CD14-positive monocyte (primary cell): ENCODE measurements around the gene MPRIP. TPM values are rescaled to one million over a fixed set of nuclear protein-coding genes. Genes with fewer than 3 reads are reported as not detected.
A peak's percentile ranks its signal among the peaks of the same experiment; 100 is the strongest.

Source experiments
- DNase-seq, 3 donors: peaks; one replicate each; pipeline ENCODE4 v3.0.0-alpha.2; 2011 to 2022
- H2AFZ ChIP-seq: 2 replicates; pipeline ENCODE4 v1.6.0; 2012; ENCODE audit warnings: mild to moderate bottlenecking, low read depth, low read length, inconsistent platforms; ENCODE audit not compliant: insufficient read depth, poor library complexity, severe bottlenecking
- H3K27ac ChIP-seq, 2 donors: 1 replicate in 1 of 2; 2 replicates in 1 of 2; pipeline ENCODE4 v1.5.1; 2012 to 2013; ENCODE audit warnings: low read length in 2 of 2, control low read depth in 1 of 2, inconsistent platforms in 1 of 2, low read depth in 1 of 2, mild to moderate bottlenecking in 1 of 2
- H3K27me3 ChIP-seq, 2 donors: one replicate each; pipeline versions ENCODE4 v1.6.0 to v1.6.1; 2011 to 2013; ENCODE audit warnings: low read length in 2 of 2; ENCODE audit not compliant: control insufficient read depth in 2 of 2, insufficient read depth in 2 of 2
- H3K36me3 ChIP-seq, 2 donors: replicated peaks in 1 of 2; 1 replicate in 1 of 2; 2 replicates in 1 of 2; pipeline versions ENCODE4 v1.5.1 to v1.6.1; 2012 to 2013; ENCODE audit warnings: low read length in 2 of 2, control low read depth in 1 of 2, inconsistent platforms in 1 of 2, mild to moderate bottlenecking in 1 of 2; ENCODE audit not compliant: insufficient read depth in 2 of 2, control insufficient read depth in 1 of 2
- H3K4me1 ChIP-seq, 2 donors: 1 replicate in 1 of 2; 2 replicates in 1 of 2; pipeline versions ENCODE4 v1.5.1 to v1.6.1; 2012 to 2013; ENCODE audit warnings: low read length in 2 of 2, control low read depth in 1 of 2, inconsistent platforms in 1 of 2, mild to moderate bottlenecking in 1 of 2, moderate library complexity in 1 of 2; ENCODE audit not compliant: insufficient read depth in 2 of 2, control insufficient read depth in 1 of 2
- H3K4me2 ChIP-seq: replicated peaks from 2 replicates; pipeline ENCODE3; 2012; ENCODE audit warnings: low read length, moderate library complexity, mild to moderate bottlenecking; ENCODE audit not compliant: poor library complexity, severe bottlenecking; ENCODE audit errors: extremely low read depth
- H3K4me3 ChIP-seq, 3 experiments: fragments of 200-600 bp in 1 of 3; sonication (generic) in 1 of 3; replicated peaks in 1 of 3; 1 replicate in 2 of 3; 2 replicates in 1 of 3; pipeline ENCODE4 v1.5.1; 2011 to 2013; ENCODE audit warnings: low read length in 3 of 3, mild to moderate bottlenecking in 3 of 3, control low read depth in 2 of 3, low read depth in 2 of 3, inconsistent platforms in 1 of 3, moderate library complexity in 1 of 3
- H3K79me2 ChIP-seq: 2 replicates; pipeline ENCODE4 v1.6.0; 2012; ENCODE audit warnings: mild to moderate bottlenecking, control low read depth, inconsistent platforms, low read length, moderate library complexity; ENCODE audit not compliant: insufficient read depth
- H3K9ac ChIP-seq: 2 replicates; pipeline ENCODE4 v1.6.0; 2017; ENCODE audit warnings: low read length, mild to moderate bottlenecking; ENCODE audit not compliant: insufficient read depth, poor library complexity, severe bottlenecking
- H3K9me3 ChIP-seq, 2 donors: replicated peaks in 1 of 2; 1 replicate in 1 of 2; 2 replicates in 1 of 2; pipeline versions ENCODE4 v1.5.1 to v1.6.1; 2012 to 2013; ENCODE audit warnings: low read length in 2 of 2, control low read depth in 1 of 2; ENCODE audit not compliant: control insufficient read depth in 1 of 2, insufficient read depth in 1 of 2
- H4K20me1 ChIP-seq: 2 replicates; pipeline ENCODE4 v1.6.0; 2012; ENCODE audit warnings: mild to moderate bottlenecking, low read length, control low read depth, moderate library complexity; ENCODE audit not compliant: insufficient read depth
- H3K27ac Mint-ChIP-seq, 7 donors: one replicate each; pipeline ENCODE4 v1.8.0; 2020; ENCODE audit warnings: mild to moderate bottlenecking in 7 of 7, mixed read lengths in 7 of 7, moderate library complexity in 6 of 7, inconsistent platforms in 2 of 7
- H3K27me3 Mint-ChIP-seq, 3 donors: one replicate each; pipeline ENCODE4 v1.8.0; 2021 to 2022; ENCODE audit warnings: low read depth in 3 of 3, mild to moderate bottlenecking in 3 of 3, mixed read lengths in 3 of 3, moderate library complexity in 3 of 3, inconsistent platforms in 1 of 3
- H3K36me3 Mint-ChIP-seq, 2 donors: one replicate each; pipeline ENCODE4 v1.8.0; 2020; ENCODE audit warnings: mixed read lengths in 2 of 2, inconsistent platforms in 1 of 2, mild to moderate bottlenecking in 1 of 2
- H3K4me1 Mint-ChIP-seq: one replicate; pipeline ENCODE4 v1.8.0; 2020; ENCODE audit warnings: mild to moderate bottlenecking, mixed read lengths
- H3K4me3 Mint-ChIP-seq, 2 donors: one replicate each; pipeline ENCODE4 v1.8.0; 2020; ENCODE audit warnings: mild to moderate bottlenecking in 2 of 2, mixed read lengths in 2 of 2, moderate library complexity in 1 of 2
- H3K9me3 Mint-ChIP-seq, 7 donors: one replicate each; pipeline ENCODE4 v1.8.0; 2020 to 2022; ENCODE audit warnings: mixed read lengths in 7 of 7, mild to moderate bottlenecking in 6 of 7, moderate library complexity in 6 of 7, inconsistent platforms in 2 of 7
- CTCF ChIP-seq: fragments of 200-600 bp; IDR thresholded peaks from one replicate; pipeline ENCODE4 v1.8.0; 2022; ENCODE audit warnings: antibody characterized with exemption, mild to moderate bottlenecking
- WGBS: methylation state at CpG from one replicate; pipeline ENCODE4 v1.1.5; 2013; ENCODE audit warnings: missing lambda C conversion rate; ENCODE audit not compliant: insufficient coverage; 5-methylcytosine and 5-hydroxymethylcytosine counted together
- intact Hi-C, 2 donors: fragments of 100-400 bp; cut with micrococcal nuclease; formaldehyde crosslinking; loops; one replicate each; pipeline versions ENCODE4 v1.15.0 to v1.15.1; 2023
- polyA plus RNA-seq, 3 donors: library from polyadenylated mRNA; depleted of rRNA in 1 of 3; unstranded in 2 of 3; stranded (reverse) in 1 of 3; fragments of 300-500 nt in 2 of 3; fragments of >200 nt in 1 of 3; fragmentation: Illumina TruSeq in 2 of 3; gene quantifications; 1 replicate in 2 of 3; 2 replicates in 1 of 3; pipeline ENCODE4 v1.2.3, GENCODE V29; 2012 to 2021

Gene MPRIP
- polyA plus RNA-seq, 3 donors = 2.0 to 48.7 (median 2.5) TPM

- H3K9me3 Mint-ChIP-seq = no peaks in the 10 kb centered on the region
- Histone ChIP-seq H3K27ac (no peak overlapping the region), H3K9ac (no peak overlapping the region), H3K79me2 (peaks cover 28% of the 10 kb centered on the region), H3K4me3 (no peak overlapping the region), H3K27me3 (no peaks in the 10 kb centered on the region), H3K9me3 (no peaks in the 10 kb centered on the region), H3K36me3 (no peaks in the 10 kb centered on the region), H3K4me1 (peaks cover 5 to 17% of the 10 kb centered on the region in 2 donors), H2AFZ (no peak overlapping the region), H3K4me2 (no peak overlapping the region), H4K20me1 (peaks cover 79% of the 10 kb centered on the region)
- intact Hi-C loops = no loop called here
- peaks cover 0 to 4% of the 10 kb centered on the region in 2 donors for H3K36me3 Mint-ChIP-seq
- peaks cover 0 to 6% (median 0%) of the 10 kb centered on the region in 3 donors for H3K27me3 Mint-ChIP-seq
- TF ChIP-seq CTCF = no peak
- H3K4me1 Mint-ChIP-seq = peaks cover 29% of the 10 kb centered on the region
- DNase-seq = no peak
- WGBS = 71% methylated on average over 10 of the region's 12 CpGs
- peak overlapping the region in 1 of 7 donors; percentile 3 for H3K27ac Mint-ChIP-seq
- H3K4me3 Mint-ChIP-seq = no peak overlapping the region
Measured at GRCh38 chr17:17114592-17115225, 72.5 kb downstream of the MPRIP start.

GRCh38 chr17:17115620-17116019 is 73.4 kb downstream of the MPRIP start:
- Mint-ChIP-seq H3K27me3 (peaks cover 0 to 6% (median 0%) of the 10 kb centered on the region in 3 donors), H3K4me1 (peaks cover 24% of the 10 kb centered on the region), H3K4me3 (no peak overlapping the region), H3K36me3 (peaks cover 0 to 4% of the 10 kb centered on the region in 2 donors), H3K9me3 (no peaks in the 10 kb centered on the region), H3K27ac (no peak overlapping the region)
- H3K79me2 ChIP-seq = peaks cover 28% of the 10 kb centered on the region
- H3K4me2 ChIP-seq = no peak overlapping the region
- no peak for DNase-seq
- H3K27me3 ChIP-seq = no peaks in the 10 kb centered on the region
- intact Hi-C loops = no loop called here
- H3K9me3 ChIP-seq = no peaks in the 10 kb centered on the region
- H3K4me3 ChIP-seq = no peak overlapping the region
- peaks cover 82% of the 10 kb centered on the region for H4K20me1 ChIP-seq
- no peak for TF ChIP-seq CTCF
- H3K27ac ChIP-seq = no peak overlapping the region
- peaks cover 0 to 12% of the 10 kb centered on the region in 2 donors for H3K4me1 ChIP-seq
- no peaks in the 10 kb centered on the region for H3K36me3 ChIP-seq
- no peak overlapping the region for H3K9ac ChIP-seq
- no peak overlapping the region for H2AFZ ChIP-seq
- 100% methylated on average over 2 of the region's 4 CpGs for WGBS
